Thoracic aorta (tissue), 2 donors: ENCODE results near the gene TTC12. TPM values are rescaled to one million over a fixed set of nuclear protein-coding genes. Genes with fewer than 3 reads are reported as not detected.

ENCODE experiments used
- ATAC-seq: fragments of 150-250 bp; one replicate; pipeline ENCODE4 v1.8.0; 2017; ENCODE audit warnings: low read depth; ENCODE audit not compliant: insufficient number of reproducible peaks, low FRiP score
- DNase-seq: peaks from one replicate; pipeline ENCODE4 v3.0.0-alpha.2; 2020; ENCODE audit warnings: low spot score
- H3K27ac ChIP-seq, 2 donors: fragments of 200-600 bp; sonication (generic); 1 replicate in 1 of 2; 2 replicates in 1 of 2; pipeline ENCODE4 v1.5.1; 2016; ENCODE audit warnings: mild to moderate bottlenecking in 2 of 2, moderate library complexity in 2 of 2
- H3K27me3 ChIP-seq: fragments of 200-600 bp; sonication (generic); replicated peaks from 2 replicates; pipeline ENCODE4 v1.6.0; 2016; ENCODE audit warnings: mild to moderate bottlenecking; ENCODE audit not compliant: insufficient read depth
- H3K36me3 ChIP-seq: fragments of 200-600 bp; sonication (generic); one replicate; pipeline ENCODE4 v1.5.1; 2016
- H3K4me1 ChIP-seq, 2 donors: fragments of 200-600 bp; sonication (generic); 1 replicate in 1 of 2; 2 replicates in 1 of 2; pipeline versions ENCODE4 v1.5.1 to v1.6.0; 2016; ENCODE audit warnings: low read depth in 2 of 2, mild to moderate bottlenecking in 1 of 2; ENCODE audit not compliant: control insufficient read depth in 1 of 2
- H3K4me3 ChIP-seq: fragments of 200-600 bp; sonication (generic); 2 replicates; pipeline ENCODE4 v1.5.1; 2016; ENCODE audit warnings: mild to moderate bottlenecking
- H3K9me3 ChIP-seq: fragments of 200-600 bp; sonication (generic); 2 replicates; pipeline ENCODE4 v1.5.1; 2016
- total RNA-seq, 2 donors: library from RNA; depleted of rRNA; stranded (reverse); fragments of >200 nt; gene quantifications; one replicate each; pipeline versions ENCODE4 v1.1.0 to v1.2.3, GENCODE V29; 2016
- TF ChIP-seq, protein P1 (sequence below): fragments of 200-600 bp; sonication (generic); IDR thresholded peaks from one replicate; pipeline ENCODE4 v1.5.1; 2019; ENCODE audit warnings: antibody characterized with exemption

TTC12 gene
- total RNA-seq, 2 donors from 2014 or later, result 15.2 to 21.9 TPM

DNA sequence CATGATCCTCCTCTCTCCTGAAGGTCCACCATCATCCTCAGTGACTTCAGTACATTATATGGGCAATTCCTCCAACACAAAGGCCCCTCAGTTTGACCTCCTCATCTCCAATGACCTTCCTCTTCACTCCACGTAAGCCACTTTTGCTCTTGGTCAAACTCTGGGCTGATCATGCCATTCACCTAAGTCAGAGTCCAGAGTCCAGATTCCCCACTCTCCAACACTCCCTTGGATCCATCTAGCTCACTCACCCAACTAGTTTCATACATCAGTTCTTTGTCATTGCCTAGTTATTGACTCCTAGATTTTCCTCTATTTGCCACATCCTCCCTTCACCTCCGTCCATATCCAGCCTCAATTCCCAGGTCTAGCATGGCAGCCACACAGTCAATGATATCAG lies 30.5 kb upstream of the TTC12 start:
- TF ChIP-seq, protein P1, sequence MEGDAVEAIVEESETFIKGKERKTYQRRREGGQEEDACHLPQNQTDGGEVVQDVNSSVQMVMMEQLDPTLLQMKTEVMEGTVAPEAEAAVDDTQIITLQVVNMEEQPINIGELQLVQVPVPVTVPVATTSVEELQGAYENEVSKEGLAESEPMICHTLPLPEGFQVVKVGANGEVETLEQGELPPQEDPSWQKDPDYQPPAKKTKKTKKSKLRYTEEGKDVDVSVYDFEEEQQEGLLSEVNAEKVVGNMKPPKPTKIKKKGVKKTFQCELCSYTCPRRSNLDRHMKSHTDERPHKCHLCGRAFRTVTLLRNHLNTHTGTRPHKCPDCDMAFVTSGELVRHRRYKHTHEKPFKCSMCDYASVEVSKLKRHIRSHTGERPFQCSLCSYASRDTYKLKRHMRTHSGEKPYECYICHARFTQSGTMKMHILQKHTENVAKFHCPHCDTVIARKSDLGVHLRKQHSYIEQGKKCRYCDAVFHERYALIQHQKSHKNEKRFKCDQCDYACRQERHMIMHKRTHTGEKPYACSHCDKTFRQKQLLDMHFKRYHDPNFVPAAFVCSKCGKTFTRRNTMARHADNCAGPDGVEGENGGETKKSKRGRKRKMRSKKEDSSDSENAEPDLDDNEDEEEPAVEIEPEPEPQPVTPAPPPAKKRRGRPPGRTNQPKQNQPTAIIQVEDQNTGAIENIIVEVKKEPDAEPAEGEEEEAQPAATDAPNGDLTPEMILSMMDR, result no peak
- H3K36me3 ChIP-seq, result no peaks in the 10 kb centered on the region
- H3K4me3 ChIP-seq, result no peak overlapping the region
- DNase-seq, result no peak
- H3K27ac ChIP-seq, result no peak overlapping the region
- no peaks in the 10 kb centered on the region for H3K27me3 ChIP-seq
- ATAC-seq, result no peak
- H3K9me3 ChIP-seq, result no peaks in the 10 kb centered on the region
- no peaks in the 10 kb centered on the region for H3K4me1 ChIP-seq

DNA sequence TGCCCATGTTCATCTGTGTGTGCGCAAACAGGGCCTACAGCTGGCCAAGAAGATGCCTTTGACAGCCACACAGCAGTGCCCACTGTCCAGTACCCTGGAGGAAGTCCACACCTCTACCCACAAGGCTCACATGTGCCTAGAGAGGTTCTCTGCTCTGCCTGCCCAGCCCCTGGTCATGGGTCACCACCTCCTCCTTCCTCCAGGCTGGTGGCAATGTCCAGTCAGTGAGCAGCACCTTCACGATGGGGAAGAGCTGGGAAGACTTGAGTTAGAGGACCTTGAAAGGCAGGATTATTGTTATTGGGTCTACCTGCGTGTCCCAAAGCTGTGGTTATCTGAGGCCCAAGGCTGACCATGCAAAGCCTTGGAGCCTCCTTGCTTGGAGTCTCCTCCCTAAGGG lies 28.4 kb upstream of the TTC12 start:
- TF ChIP-seq, protein P1, result no peak
- Histone ChIP-seq H3K27me3 (no peaks in the 10 kb centered on the region), H3K4me1 (no peaks in the 10 kb centered on the region), H3K4me3 (no peak overlapping the region), H3K9me3 (no peaks in the 10 kb centered on the region), H3K36me3 (no peaks in the 10 kb centered on the region), H3K27ac (no peak overlapping the region)
- DNase-seq (no peak), ATAC-seq (no peak)

DNA sequence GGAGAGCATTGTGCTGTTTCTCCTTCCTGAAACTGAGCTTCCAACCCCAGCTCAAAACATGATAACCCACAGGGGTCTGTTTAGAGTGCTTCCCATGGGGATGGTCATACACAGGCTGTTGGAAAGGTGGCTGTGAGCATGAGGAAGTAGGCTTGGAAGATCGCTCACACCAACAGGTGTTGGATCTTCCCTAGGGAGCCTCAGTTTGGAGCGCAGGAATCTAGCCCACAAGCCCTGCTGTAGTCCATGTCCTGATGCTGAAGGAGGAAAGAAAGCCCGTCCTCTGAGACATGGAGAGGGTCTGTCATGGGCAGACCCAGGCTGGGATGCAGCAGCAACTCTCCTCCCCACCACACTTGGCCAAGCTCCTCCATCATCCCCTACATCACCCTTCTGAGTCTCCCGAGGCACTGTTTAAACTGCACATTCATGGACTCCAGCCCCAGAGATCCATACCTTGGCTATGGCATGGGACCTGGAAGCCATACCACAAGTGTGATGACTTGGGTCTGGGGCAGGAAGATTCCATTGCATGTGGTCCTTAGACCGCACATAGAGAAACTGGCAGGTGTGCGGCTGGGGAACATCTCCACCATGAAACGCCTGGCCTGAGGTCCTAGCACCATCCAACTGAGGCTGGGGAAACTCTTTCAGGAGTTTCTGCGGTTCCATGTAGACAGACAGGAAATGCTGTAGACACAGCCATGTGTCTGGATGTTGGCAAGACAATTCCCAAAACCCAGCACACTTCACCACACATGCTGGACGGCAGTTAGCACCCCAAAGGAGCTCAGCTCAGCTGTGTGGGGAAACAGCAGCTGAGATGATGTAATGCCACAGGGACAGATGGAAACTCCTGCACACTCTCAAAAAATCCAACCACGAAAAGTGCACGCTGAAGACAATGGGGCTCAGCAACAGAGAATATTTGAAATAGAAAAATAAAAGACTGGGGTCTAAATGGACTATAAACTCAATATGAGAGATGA lies 27.6 kb upstream of the TTC12 start:
- Histone ChIP-seq H3K27me3 (no peaks in the 10 kb centered on the region), H3K27ac (no peak overlapping the region), H3K9me3 (no peaks in the 10 kb centered on the region), H3K4me3 (no peak overlapping the region), H3K4me1 (no peaks in the 10 kb centered on the region), H3K36me3 (no peaks in the 10 kb centered on the region)
- DNase-seq, result no peak
- no peak for ATAC-seq
- TF ChIP-seq, protein P1, result no peak

DNA sequence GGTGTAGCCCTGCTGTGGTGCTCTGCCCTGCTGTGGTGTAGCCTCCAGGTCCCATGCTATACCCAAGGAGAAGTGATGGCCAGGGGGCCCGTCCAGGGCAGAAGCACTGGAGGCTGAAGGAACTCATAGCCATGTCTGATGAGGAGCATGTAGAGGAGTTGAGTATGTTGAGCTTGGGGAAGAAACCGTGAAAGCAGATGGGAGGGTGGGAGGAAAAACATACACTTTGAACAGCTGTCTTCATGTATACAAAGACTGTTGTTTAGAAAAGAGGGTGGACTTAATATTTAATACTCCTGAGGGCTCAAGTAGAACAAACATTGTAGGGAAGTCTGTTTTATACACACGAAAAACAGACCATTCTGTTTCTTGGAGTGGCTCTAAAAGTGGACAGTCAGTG lies 26.6 kb upstream of the TTC12 start:
- H3K27me3 ChIP-seq, result no peaks in the 10 kb centered on the region
- DNase-seq, result no peak
- no peak overlapping the region for H3K27ac ChIP-seq
- H3K36me3 ChIP-seq, result no peaks in the 10 kb centered on the region
- TF ChIP-seq, protein P1, result no peak
- H3K9me3 ChIP-seq, result no peaks in the 10 kb centered on the region
- ATAC-seq, result no peak
- H3K4me1 ChIP-seq, result no peaks in the 10 kb centered on the region
- no peak overlapping the region for H3K4me3 ChIP-seq

DNA sequence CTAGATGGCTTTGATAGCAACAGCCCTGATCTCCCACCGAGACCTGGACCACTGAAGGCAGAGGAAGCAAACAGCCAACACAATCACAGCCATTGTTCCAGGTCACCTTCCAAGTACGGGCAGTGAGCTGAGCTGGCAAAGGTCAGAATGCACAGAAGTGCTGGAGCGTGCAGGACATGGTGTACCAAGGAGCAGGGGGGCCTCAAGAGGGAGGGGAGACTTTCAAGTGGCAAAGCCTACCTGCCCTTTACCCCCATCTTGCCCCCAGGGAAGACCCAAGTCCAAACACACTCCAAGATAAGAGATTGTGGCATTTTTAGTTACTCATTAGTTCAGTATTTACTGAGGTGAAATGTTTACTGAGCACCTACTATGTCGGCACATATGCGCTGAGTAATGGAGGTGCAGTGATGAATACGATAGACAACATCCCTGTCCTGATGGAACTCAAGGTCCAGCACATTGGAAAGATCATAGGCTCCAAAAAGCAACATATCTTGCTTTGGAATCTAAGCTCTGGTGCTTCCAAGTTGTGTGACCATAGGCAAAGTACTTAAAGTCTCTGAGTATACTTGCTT lies 26.0 kb upstream of the TTC12 start:
- Histone ChIP-seq H3K9me3 (no peaks in the 10 kb centered on the region), H3K36me3 (no peaks in the 10 kb centered on the region), H3K27ac (no peak overlapping the region), H3K4me3 (no peak overlapping the region), H3K4me1 (no peaks in the 10 kb centered on the region), H3K27me3 (no peaks in the 10 kb centered on the region)
- no peak for ATAC-seq
- TF ChIP-seq, protein P1, result no peak
- no peak for DNase-seq
